Heart left ventricle (tissue), 13 donors: ENCODE data around the gene TBC1D5.

Source experiments
- CTCF ChIP-seq, 12 donors: fragments of 200-600 bp; sonication (generic) in 4 of 12; IDR thresholded peaks; one replicate each; pipeline versions ENCODE4 v1.5.0 to v1.8.0; 2018 to 2022; ENCODE audit warnings: antibody characterized with exemption in 12 of 12, mild to moderate bottlenecking in 5 of 12
- POLR2A ChIP-seq, 2 donors: fragments of 450-650 bp; IDR thresholded peaks; one replicate each; pipeline ENCODE4 v1.6.1; 2017; ENCODE audit warnings: antibody characterized with exemption in 2 of 2, mild to moderate bottlenecking in 2 of 2, moderate library complexity in 2 of 2
- donor health status: ischemic (EF 13 %, LVEDD 7.1; RV severe dilation, severe dysfunction).
- donor health status: DM: no; HTN: yes; CAD: no.
- donor health status: DM: no; HTN: no; CAD: no.
- donor health status: ischemic (EF 25% LVEDD 6.9; RV normal size, moderate dysfunction).
- donor health status: ischemic (EF 25% LVEDD 5.7; RV mildly dilated, moderate dysfunction).
- donor health status: ischemic (EF 35%, LVEDD 5.7; RV mildly dilated, moderate dysfunction).
- donor health status: nonischemic (EF 11% LVEDD 7.7; RV severe dilation, severe dysfunction).
- donor health status: DM: yes; HTN: yes; CAD: no.
- donor health status: PGD.
- donor health status: ischemic (EF 29% LVEDD 5.4; RV normal size, mild dysfunction).
- donor health status: nonischemic (EF 23%, LVEDD 6.1; RV moderate dilation, normal function).

- no peak for TF ChIP-seq CTCF (IDR thresholded peaks at IDR 0.05)
- no peak for TF ChIP-seq POLR2A (IDR thresholded peaks at IDR 0.05)
Measured at GRCh38 chr3:17278006-17278405, 464.4 kb downstream of the TBC1D5 start.
